Activated gamma-delta T cell treated with Interleukin-2 at 50 U/mL for 16 hours (primary cell): Measurements from ENCODE around the gene FABP2.
"Not testable (repeated sequence)": the region's sequence is repeated elsewhere in the genome, so short reads cannot be mapped to it uniquely, and the experiment has no call there.

Experiments used
- DNase-seq: peaks from one replicate; pipeline ENCODE4 v3.0.0-alpha.2; 2020

Gene FABP2

GRCh38 chr4:119321921-119322687, at the start of gene FABP2:
FABP2 (minus strand) TSS chr4:119322138; CDS start chr4:119322102, 36 bp downstream.
- DNase-seq, result no peak

GRCh38 chr4:119370951-119371683, 49.2 kb upstream of the FABP2 start:
- not testable (repeated sequence) for DNase-seq

- DNase-seq, result peak; percentile 50
Measured at GRCh38 chr4:119370392-119370791, 48.5 kb upstream of the FABP2 start.

- not testable (repeated sequence) for DNase-seq
Measured at GRCh38 chr4:119366802-119367201, 44.9 kb upstream of the FABP2 start.

GRCh38 chr4:119364203-119364602, 42.3 kb upstream of the FABP2 start:
- not testable (repeated sequence) for DNase-seq

GRCh38 chr4:119363372-119363771, 41.4 kb upstream of the FABP2 start:
- DNase-seq, result not testable (repeated sequence)

- not testable (repeated sequence) for DNase-seq
Measured at GRCh38 chr4:119362413-119362812, 40.5 kb upstream of the FABP2 start.

- not testable (repeated sequence) for DNase-seq
Measured at GRCh38 chr4:119359873-119360272, 37.9 kb upstream of the FABP2 start.

- DNase-seq, result not testable (repeated sequence)
Measured at GRCh38 chr4:119356796-119357195, 34.9 kb upstream of the FABP2 start.

GRCh38 chr4:119356041-119356440, 34.1 kb upstream of the FABP2 start:
- DNase-seq, result not testable (repeated sequence)

- DNase-seq, result not testable (repeated sequence)
Measured at GRCh38 chr4:119353364-119353763, 31.4 kb upstream of the FABP2 start.

- DNase-seq, result not testable (repeated sequence)
Measured at GRCh38 chr4:119348169-119348568, 26.2 kb upstream of the FABP2 start.

GRCh38 chr4:119343293-119343692, 21.4 kb upstream of the FABP2 start:
- not testable (repeated sequence) for DNase-seq

- not testable (repeated sequence) for DNase-seq
Measured at GRCh38 chr4:119339895-119340294, 18.0 kb upstream of the FABP2 start.

- DNase-seq, result no peak
Measured at GRCh38 chr4:119337010-119337409, 15.1 kb upstream of the FABP2 start.

- DNase-seq, result not testable (repeated sequence)
Measured at GRCh38 chr4:119336332-119336979, 14.5 kb upstream of the FABP2 start.

GRCh38 chr4:119329835-119330620, 8.1 kb upstream of the FABP2 start:
- DNase-seq, result no peak

GRCh38 chr4:119328695-119329094, 6.8 kb upstream of the FABP2 start:
- DNase-seq, result no peak

GRCh38 chr4:119317990-119318389, 3.9 kb downstream of the FABP2 start:
- no peak for DNase-seq

GRCh38 chr4:119315036-119315435, 6.9 kb downstream of the FABP2 start:
- DNase-seq, result no peak

- peak; percentile 19 for DNase-seq
Measured at GRCh38 chr4:119314356-119314755, 7.6 kb downstream of the FABP2 start.

- DNase-seq, result no peak
Measured at GRCh38 chr4:119313237-119313636, 8.7 kb downstream of the FABP2 start.

- no peak for DNase-seq
Measured at GRCh38 chr4:119310826-119311225, 11.1 kb downstream of the FABP2 start.
